ENCODE data around the gene POLR2L. TPM values are rescaled to one million over a fixed set of nuclear protein-coding genes. Genes with fewer than 3 reads are reported as not detected.

Gene POLR2L
- total RNA-seq, 1 donor from 2014 or later, result 76.7 TPM

DNA sequence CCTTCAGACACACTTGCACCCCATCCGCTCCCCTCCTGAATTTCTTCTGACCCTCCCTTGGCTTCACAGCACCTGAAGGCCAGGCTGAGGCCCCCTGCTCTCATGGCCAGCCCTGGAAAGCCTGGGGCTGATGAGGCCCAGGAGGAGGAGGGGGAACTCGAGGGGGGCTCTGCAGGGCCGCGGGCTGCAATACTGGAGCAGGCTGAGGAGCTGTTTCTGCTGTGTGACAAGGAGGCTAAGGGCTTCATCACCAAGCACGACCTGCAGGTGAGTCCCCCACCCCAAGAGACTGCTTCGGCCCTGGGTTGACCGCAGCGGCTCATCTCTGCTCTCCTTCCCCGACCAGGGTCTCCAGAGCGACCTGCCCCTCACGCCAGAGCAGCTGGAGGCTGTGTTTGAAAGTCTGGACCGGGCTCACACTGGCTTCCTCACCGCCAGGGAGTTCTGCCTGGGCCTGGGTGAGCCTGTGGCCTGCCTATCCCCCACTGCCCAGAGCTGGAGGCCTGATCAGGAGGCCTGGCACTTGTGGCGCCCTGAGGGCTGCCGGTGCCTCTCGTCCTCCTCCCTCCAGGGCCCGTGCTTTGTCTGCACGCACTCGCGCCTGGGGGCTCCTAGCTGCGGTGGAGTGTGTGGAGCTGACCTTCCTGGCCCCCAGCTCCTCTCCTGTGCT, 13.7 kb downstream of the POLR2L start:
- no peaks in the 10 kb centered on the region for H3K9me3 Mint-ChIP-seq (ENCODE audit: unreplicated experiment)
- H3K4me3 Mint-ChIP-seq (ENCODE audit: unreplicated experiment), result peak overlapping the region; percentile 80
- peaks cover 12% of the 10 kb centered on the region for H3K27me3 Mint-ChIP-seq (ENCODE audit: unreplicated experiment)
- H3K27ac Mint-ChIP-seq (ENCODE audit: unreplicated experiment), result no peak overlapping the region
- H3K4me1 Mint-ChIP-seq (ENCODE audit: unreplicated experiment), result peaks cover 18% of the 10 kb centered on the region
- H3K36me3 Mint-ChIP-seq (ENCODE audit: low read depth, unreplicated experiment), result no peaks in the 10 kb centered on the region
- TF ChIP-seq, protein P1, sequence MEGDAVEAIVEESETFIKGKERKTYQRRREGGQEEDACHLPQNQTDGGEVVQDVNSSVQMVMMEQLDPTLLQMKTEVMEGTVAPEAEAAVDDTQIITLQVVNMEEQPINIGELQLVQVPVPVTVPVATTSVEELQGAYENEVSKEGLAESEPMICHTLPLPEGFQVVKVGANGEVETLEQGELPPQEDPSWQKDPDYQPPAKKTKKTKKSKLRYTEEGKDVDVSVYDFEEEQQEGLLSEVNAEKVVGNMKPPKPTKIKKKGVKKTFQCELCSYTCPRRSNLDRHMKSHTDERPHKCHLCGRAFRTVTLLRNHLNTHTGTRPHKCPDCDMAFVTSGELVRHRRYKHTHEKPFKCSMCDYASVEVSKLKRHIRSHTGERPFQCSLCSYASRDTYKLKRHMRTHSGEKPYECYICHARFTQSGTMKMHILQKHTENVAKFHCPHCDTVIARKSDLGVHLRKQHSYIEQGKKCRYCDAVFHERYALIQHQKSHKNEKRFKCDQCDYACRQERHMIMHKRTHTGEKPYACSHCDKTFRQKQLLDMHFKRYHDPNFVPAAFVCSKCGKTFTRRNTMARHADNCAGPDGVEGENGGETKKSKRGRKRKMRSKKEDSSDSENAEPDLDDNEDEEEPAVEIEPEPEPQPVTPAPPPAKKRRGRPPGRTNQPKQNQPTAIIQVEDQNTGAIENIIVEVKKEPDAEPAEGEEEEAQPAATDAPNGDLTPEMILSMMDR (IDR thresholded peaks at IDR 0.05; ENCODE audit: unreplicated experiment), result no peak
- peak; percentile 41 for DNase-seq (ENCODE audit: low spot score)

DNA sequence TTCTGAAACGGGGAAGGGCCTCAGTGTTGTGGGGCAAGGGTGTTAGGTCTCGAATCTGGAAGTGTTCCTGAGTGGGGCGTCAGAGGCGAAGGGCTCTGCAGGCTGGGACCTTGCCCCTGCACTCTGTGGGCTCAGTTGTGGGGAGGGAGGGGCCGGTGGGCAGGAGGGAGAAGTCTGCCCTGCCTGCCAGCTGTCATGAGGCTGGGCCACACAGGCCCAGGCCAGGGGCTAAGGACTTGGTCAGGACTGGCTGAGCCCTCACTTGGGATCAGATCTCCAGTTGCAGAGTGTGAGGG, 14.5 kb downstream of the POLR2L start, which contains the start of gene CRACR2B:
CRACR2B (plus strand) TSS at position 23 of the 296 bp plus-strand sequence. CDS start 689 bp downstream, outside the sequence.
- DNase-seq (ENCODE audit: low spot score), result no peak
- no peaks in the 10 kb centered on the region for H3K36me3 Mint-ChIP-seq (ENCODE audit: low read depth, unreplicated experiment)
- H3K4me1 Mint-ChIP-seq (ENCODE audit: unreplicated experiment), result peaks cover 18% of the 10 kb centered on the region
- TF ChIP-seq, protein P1 (IDR thresholded peaks at IDR 0.05; ENCODE audit: unreplicated experiment), result no peak
- H3K9me3 Mint-ChIP-seq (ENCODE audit: unreplicated experiment), result no peaks in the 10 kb centered on the region
- H3K4me3 Mint-ChIP-seq (ENCODE audit: unreplicated experiment), result peak within 1 kb of the TSS; percentile 79
- no peak within 1 kb of the TSS for H3K27ac Mint-ChIP-seq (ENCODE audit: unreplicated experiment)
- H3K27me3 Mint-ChIP-seq (ENCODE audit: unreplicated experiment), result peaks cover 12% of the 10 kb centered on the region

DNA sequence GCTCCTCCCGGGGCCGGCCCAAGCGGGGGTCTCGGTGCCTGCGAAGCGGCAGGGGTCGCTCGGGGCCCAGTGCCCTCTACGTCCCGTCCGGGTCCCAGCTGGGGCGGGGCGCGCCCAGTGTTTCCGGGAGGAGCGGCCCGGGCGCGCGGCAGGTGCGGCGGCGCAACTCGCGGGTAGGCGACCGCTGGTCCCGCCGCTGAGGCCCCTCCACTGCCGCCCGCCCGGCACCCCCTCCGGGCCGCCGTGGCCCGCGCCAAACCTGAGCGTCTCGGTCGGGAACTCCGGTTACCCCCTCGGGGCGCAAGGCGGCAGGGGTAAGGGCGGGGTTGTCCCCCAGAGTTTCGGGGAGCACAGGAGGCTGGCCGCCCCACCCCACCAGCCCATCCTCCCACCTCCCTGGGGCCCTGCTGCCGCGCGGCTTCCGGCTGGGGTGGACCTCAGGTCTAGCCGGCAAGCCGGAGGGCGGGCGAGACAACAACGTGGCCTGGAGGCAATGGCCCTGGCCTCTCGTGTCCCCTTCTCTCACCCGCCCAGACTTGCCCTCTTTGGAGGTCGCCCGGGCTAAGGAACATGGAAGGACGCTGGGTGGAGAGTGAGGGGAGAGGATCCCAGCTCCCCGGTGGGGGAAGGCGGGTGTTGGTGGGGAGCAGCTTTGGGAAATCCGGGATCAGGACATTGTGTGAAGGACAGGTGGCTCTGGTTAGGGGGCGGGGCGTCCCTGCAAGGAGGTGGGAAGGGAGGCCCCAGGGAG, 15.0 kb downstream of the POLR2L start:
- TF ChIP-seq, protein P1 (IDR thresholded peaks at IDR 0.05; ENCODE audit: unreplicated experiment), result no peak
- Mint-ChIP-seq H3K9me3 (ENCODE audit: unreplicated experiment) (no peaks in the 10 kb centered on the region), H3K27ac (ENCODE audit: unreplicated experiment) (no peak overlapping the region), H3K4me1 (ENCODE audit: unreplicated experiment) (peaks cover 18% of the 10 kb centered on the region), H3K4me3 (ENCODE audit: unreplicated experiment) (peak overlapping the region; percentile 67), H3K36me3 (ENCODE audit: low read depth, unreplicated experiment) (no peaks in the 10 kb centered on the region), H3K27me3 (ENCODE audit: unreplicated experiment) (peaks cover 12% of the 10 kb centered on the region)
- DNase-seq (ENCODE audit: low spot score), result peak; percentile 35

DNA sequence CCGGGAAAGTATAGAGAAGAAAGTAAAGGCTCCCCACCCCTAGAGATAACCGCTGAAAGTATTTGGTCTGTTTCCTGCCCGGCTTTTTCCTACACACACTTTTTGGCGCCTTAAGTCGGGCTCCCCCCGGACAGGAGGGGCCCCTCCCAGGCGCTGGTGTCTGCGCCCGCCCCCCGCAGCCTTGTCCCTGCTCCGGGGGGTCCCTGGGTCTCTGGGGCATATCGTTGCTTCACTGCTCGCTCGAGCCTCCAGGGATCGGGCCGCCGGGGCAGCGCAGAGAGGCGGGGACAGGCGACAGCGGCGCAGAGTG, 15.5 kb downstream of the POLR2L start:
- no peaks in the 10 kb centered on the region for H3K9me3 Mint-ChIP-seq (ENCODE audit: unreplicated experiment)
- H3K4me1 Mint-ChIP-seq (ENCODE audit: unreplicated experiment), result peaks cover 18% of the 10 kb centered on the region
- peak overlapping the region; percentile 79 for H3K4me3 Mint-ChIP-seq (ENCODE audit: unreplicated experiment)
- peaks cover 14% of the 10 kb centered on the region for H3K27me3 Mint-ChIP-seq (ENCODE audit: unreplicated experiment)
- no peaks in the 10 kb centered on the region for H3K36me3 Mint-ChIP-seq (ENCODE audit: low read depth, unreplicated experiment)
- no peak overlapping the region for H3K27ac Mint-ChIP-seq (ENCODE audit: unreplicated experiment)
- peak; percentile 4 for DNase-seq (ENCODE audit: low spot score)
- TF ChIP-seq, protein P1 (IDR thresholded peaks at IDR 0.05; ENCODE audit: unreplicated experiment), result no peak

DNA sequence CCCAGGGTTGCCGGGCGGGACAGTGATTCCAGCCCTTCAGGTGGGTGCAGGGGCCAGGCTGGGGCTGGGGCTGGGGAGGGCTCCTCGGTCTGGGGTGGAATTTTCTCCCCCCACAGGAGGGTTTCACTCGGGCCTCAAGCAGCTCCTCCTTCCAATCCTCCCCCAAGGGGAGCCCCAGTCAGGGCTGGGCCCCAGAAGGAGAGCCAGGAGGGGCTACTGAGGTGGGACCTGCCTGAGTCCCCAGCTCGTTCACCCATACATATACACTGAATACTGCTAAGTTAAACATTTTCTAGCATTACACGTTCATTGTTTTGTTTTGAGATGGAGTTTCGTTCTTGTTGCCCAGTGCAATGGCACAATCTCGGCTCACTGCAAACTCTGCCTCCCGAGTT, 16.1 kb downstream of the POLR2L start:
- Mint-ChIP-seq H3K27me3 (ENCODE audit: unreplicated experiment) (peaks cover 12% of the 10 kb centered on the region), H3K36me3 (ENCODE audit: low read depth, unreplicated experiment) (no peaks in the 10 kb centered on the region), H3K4me1 (ENCODE audit: unreplicated experiment) (peaks cover 18% of the 10 kb centered on the region), H3K4me3 (ENCODE audit: unreplicated experiment) (peak overlapping the region; percentile 79), H3K27ac (ENCODE audit: unreplicated experiment) (no peak overlapping the region), H3K9me3 (ENCODE audit: unreplicated experiment) (no peaks in the 10 kb centered on the region)
- no peak for DNase-seq (ENCODE audit: low spot score)
- TF ChIP-seq, protein P1 (IDR thresholded peaks at IDR 0.05; ENCODE audit: unreplicated experiment), result no peak

Data from endothelial cell (in vitro differentiated cells).